ENCODE results near the gene LRFN2.

The LRFN2 gene

GRCh38 chr6:40498148-40498547 is 89.0 kb downstream of the LRFN2 start:
- DNase-seq (ENCODE audit: extremely low read depth, low read depth): no peak
- no peak for TF ChIP-seq CTCF (IDR thresholded peaks at IDR 0.05; ENCODE audit: low read depth, low read length)

- DNase-seq (ENCODE audit: extremely low read depth, low read depth): no peak
- TF ChIP-seq CTCF (IDR thresholded peaks at IDR 0.05; ENCODE audit: low read depth, low read length): no peak
Observed at GRCh38 chr6:40492187-40492586, 95.0 kb downstream of the LRFN2 start.

GRCh38 chr6:40490508-40490907 is 96.7 kb downstream of the LRFN2 start:
- no peak for TF ChIP-seq CTCF (IDR thresholded peaks at IDR 0.05; ENCODE audit: low read depth, low read length)
- no peak for DNase-seq (ENCODE audit: extremely low read depth, low read depth)

GRCh38 chr6:40489798-40490197 is 97.4 kb downstream of the LRFN2 start:
- DNase-seq (ENCODE audit: extremely low read depth, low read depth): no peak
- no peak for TF ChIP-seq CTCF (IDR thresholded peaks at IDR 0.05; ENCODE audit: low read depth, low read length)

GRCh38 chr6:40486576-40486975 is 100.6 kb downstream of the LRFN2 start:
- no peak for TF ChIP-seq CTCF (IDR thresholded peaks at IDR 0.05; ENCODE audit: low read depth, low read length)
- no peak for DNase-seq (ENCODE audit: extremely low read depth, low read depth)

- DNase-seq (ENCODE audit: extremely low read depth, low read depth): no peak
- TF ChIP-seq CTCF (IDR thresholded peaks at IDR 0.05; ENCODE audit: low read depth, low read length): no peak
Observed at GRCh38 chr6:40485795-40486194, 101.4 kb downstream of the LRFN2 start.

GRCh38 chr6:40485300-40485699 is 101.9 kb downstream of the LRFN2 start:
- no peak for DNase-seq (ENCODE audit: extremely low read depth, low read depth)
- no peak for TF ChIP-seq CTCF (IDR thresholded peaks at IDR 0.05; ENCODE audit: low read depth, low read length)

Data from AG09319 (cell line).